GM12801 (cell line): Measurements from ENCODE around the gene SH3GLB1.

ENCODE experiments used
- CTCF ChIP-seq: IDR thresholded peaks from one replicate; pipeline ENCODE4 v1.5.1; 2011; ENCODE audit warnings: control low read depth; ENCODE audit not compliant: insufficient read length; ENCODE audit errors: extremely low read depth

SH3GLB1 gene

GRCh38 chr1:86765674-86766073, 61.3 kb downstream of the SH3GLB1 start:
- no peak for TF ChIP-seq CTCF

GRCh38 chr1:86768554-86768953, 64.2 kb downstream of the SH3GLB1 start:
- TF ChIP-seq CTCF, result no peak

GRCh38 chr1:86769065-86769464, 64.7 kb downstream of the SH3GLB1 start:
- no peak for TF ChIP-seq CTCF

GRCh38 chr1:86773341-86774288, 69.2 kb downstream of the SH3GLB1 start:
- TF ChIP-seq CTCF, result no peak

- no peak for TF ChIP-seq CTCF
These were observed 70.2 kb downstream of the SH3GLB1 start for GRCh38 chr1:86774305-86775295.

- no peak for TF ChIP-seq CTCF
These were observed 71.0 kb downstream of the SH3GLB1 start for GRCh38 chr1:86775395-86775794.

- TF ChIP-seq CTCF, result no peak
These were observed 71.7 kb downstream of the SH3GLB1 start for GRCh38 chr1:86776108-86776507.
